Bone marrow (tissue), 2 donors: ENCODE measurements around the gene TXNL4A.

Experiments
- DNase-seq, 2 donors: peaks; one replicate each; lab custom pipeline; 2025; lab: John Stamatoyannopoulos, UW

Gene TXNL4A

GRCh38 chr18:79935925-79936324 is 52.4 kb downstream of the TXNL4A start:
- DNase-seq = no peak

- no peak for DNase-seq
These were observed 52.9 kb downstream of the TXNL4A start for GRCh38 chr18:79935499-79935898.

GRCh38 chr18:79935098-79935480 is 53.3 kb downstream of the TXNL4A start:
- DNase-seq = no peak

DNA sequence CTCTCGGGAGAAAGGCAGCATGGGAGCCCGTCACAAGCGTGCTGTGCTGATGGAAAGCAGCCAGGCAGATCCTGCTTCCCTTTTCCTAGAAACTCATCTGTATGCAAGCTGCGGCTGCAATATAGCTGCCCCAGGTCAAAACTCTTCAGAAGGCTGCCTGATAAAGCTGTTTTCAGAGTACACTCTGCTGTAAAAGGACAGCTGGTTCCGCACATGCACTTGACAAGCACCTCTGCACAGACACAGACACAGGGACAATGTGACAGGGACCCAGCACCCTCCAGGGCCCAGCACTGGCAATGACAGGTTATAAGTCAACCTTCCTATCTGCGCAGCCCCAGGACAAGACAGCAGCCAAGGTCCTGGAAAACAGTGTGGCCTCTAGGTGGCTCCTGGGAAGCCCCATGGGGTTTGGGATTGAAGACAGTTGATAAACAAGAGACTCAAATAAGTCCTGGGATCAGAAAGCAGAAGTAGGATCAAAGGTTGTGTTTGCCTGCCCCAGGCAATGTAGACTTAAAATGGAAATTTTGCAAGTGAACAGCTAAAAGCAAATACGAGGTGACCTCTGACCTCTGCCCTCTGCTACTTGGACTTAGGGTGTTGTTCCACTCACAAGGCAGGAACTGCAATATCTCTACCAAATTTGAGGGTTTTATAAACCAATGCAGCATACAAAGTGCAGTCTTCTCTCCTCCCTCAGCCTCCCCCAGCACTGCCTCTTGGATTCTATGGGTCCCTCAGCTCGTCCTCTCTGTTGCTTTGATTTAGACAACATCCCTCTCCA is 53.9 kb downstream of the TXNL4A start:
- no peak for DNase-seq

- no peak for DNase-seq
These were observed 54.6 kb downstream of the TXNL4A start for GRCh38 chr18:79933765-79934164.

DNA sequence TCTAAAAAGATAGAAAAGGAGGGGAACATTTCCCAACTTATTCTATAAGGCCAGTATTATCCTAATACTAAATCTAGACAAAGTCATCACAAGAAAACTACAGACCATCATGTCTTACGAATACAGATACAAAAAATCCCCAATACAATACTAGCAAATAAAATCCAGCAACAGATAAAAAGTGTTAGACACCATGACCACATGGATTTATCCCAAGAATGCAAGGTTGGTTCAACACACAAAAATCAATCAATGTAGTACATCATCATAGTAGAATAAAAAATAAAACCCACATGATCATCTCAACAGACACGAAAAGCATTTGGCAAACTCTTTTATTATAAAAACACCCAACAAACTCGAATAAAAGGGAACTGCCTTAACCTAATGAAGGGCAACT is 55.5 kb downstream of the TXNL4A start:
- DNase-seq = no peak

DNA sequence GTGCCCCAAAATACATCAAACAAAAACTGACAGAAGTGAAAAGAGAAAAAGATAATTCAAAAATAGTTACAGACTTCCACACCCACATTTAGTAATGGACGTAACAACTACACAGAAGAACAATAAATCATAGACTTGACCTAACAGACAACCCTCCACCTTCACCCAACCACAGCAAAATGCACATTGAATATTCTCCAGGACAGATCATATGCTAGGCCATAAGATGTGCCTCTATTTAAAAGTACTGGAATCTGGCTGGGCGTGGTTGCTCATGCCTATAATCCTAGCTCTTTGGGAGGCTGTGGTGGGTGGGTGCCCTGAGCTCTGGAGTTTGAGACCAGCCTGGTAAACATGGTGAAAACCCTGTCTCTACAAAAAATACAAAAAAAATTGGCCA is 56.9 kb downstream of the TXNL4A start:
- no peak for DNase-seq

GRCh38 chr18:79930020-79930642 is 58.2 kb downstream of the TXNL4A start:
- DNase-seq = no peak

- no peak for DNase-seq
These were observed 59.8 kb downstream of the TXNL4A start for GRCh38 chr18:79928563-79928960.

DNA sequence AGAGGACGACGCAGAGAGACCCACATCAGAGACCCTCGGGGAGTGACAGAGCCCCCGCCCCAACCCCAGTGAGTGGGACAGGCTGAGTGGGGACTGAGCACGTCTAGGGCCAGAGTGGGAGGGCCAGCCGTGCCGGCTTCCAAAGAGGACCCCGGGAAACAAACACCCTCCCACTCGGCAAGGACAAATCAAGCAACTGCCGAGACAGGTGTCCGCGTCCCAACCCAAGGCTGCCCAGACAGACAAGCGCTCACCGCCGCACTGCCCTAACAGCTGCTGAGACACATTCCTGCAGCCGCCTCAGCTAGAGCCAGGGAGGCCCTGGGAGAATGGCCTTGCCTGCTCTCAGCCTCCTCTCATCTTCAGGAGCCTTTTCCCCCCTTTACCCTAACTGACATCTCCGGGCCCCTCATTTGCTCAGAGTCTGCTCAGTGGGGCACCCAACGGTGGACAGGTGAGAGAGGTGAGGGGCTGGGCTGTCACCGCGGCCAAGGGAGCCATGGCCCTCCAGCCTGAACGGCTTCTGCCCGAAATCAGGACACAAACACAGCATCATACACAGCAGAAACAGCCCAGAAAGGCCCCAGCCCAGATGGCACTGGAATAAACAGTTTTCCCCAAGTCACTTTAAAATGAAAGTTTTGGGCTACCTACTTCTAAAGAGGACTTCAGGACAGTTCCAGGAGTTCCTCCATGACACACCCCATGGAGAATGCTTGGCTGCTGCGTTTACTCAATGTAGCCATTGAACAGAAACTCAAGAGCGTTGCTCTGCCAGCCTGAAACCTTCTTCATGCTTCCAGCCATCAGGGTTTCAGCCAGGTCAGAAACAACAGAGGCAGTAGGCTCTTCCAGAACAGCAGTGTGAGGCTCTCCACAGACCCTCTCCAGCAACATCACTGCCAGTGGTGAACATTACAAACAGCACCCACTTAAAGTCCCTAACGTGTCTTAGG is 60.5 kb downstream of the TXNL4A start:
- DNase-seq = no peak

- DNase-seq = no peak
These were observed 61.4 kb downstream of the TXNL4A start for GRCh38 chr18:79926715-79927606.

DNA sequence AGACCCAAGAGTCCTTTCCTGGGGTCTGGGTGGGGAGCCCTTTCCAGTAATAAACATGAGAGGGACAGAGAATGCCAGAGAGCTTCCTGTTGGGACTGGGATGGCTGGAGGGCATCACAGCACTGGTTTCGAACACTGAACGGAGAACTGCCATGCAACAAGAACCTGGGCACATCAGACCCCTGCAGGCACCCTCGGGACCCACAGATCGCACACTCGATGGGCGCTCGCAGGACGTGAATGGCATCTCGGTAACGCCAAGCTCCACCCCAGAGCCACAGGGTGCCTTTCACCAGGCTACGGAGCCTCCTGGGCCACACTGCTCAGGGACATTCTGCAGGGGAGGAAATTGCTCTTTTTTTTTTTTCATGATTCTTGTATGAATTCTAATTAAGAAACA is 62.1 kb downstream of the TXNL4A start:
- no peak for DNase-seq

GRCh38 chr18:79924814-79925731 is 63.3 kb downstream of the TXNL4A start:
- DNase-seq = no peak

GRCh38 chr18:79923896-79924585 is 64.3 kb downstream of the TXNL4A start:
- DNase-seq = no peak

- no peak for DNase-seq
These were observed 65.4 kb downstream of the TXNL4A start for GRCh38 chr18:79922971-79923411.

GRCh38 chr18:79921984-79922965 is 66.1 kb downstream of the TXNL4A start:
- no peak for DNase-seq
